ENCODE results near the gene ADPRM. TPM values are rescaled to one million over a fixed set of nuclear protein-coding genes. Genes with fewer than 3 reads are reported as not detected.

ADPRM gene
- total and polyA plus RNA-seq, 2 donors (not counting 3 experiments of a cell fraction or from before 2014, with no cell fraction given), result 7.4 to 7.6 TPM

- H3K79me2 ChIP-seq (ENCODE audit: control insufficient read depth, insufficient read depth, low read length), result no peaks in the 10 kb centered on the region
- no TSS peak for BruUV-seq (replicated peaks)
- H3K4me3 ChIP-seq (replicated peaks in 1 of 3; ENCODE audit: insufficient read depth in 1 of 3, low read depth in 1 of 3, low read length in 3 of 3), result no peak overlapping the region
- H3K9me1 ChIP-seq (replicated peaks; ENCODE audit: control insufficient read depth, extremely low read depth, insufficient read depth, low read length), result no peaks in the 10 kb centered on the region
- no peaks in the 10 kb centered on the region for H3K9me3 ChIP-seq (replicated peaks; ENCODE audit: control insufficient read depth, insufficient read depth, low read length)
- TF ChIP-seq GATA2 (IDR thresholded peaks at IDR 0.05; ENCODE audit: insufficient read depth, insufficient read length, low read depth, low read length) (no peak), JUN (IDR thresholded peaks at IDR 0.05; ENCODE audit: borderline replicate concordance, insufficient read depth, insufficient read length, low read depth) (no peak), MAX (IDR thresholded peaks at IDR 0.05; ENCODE audit: insufficient read depth, insufficient read length) (no peak), POLR2AphosphoS5 (IDR thresholded peaks at IDR 0.05; ENCODE audit: insufficient read depth, low read depth, low read length) (no peak), EZH2 (IDR thresholded peaks at IDR 0.05; ENCODE audit: borderline replicate concordance, low read depth, low read length, severe bottlenecking) (no peak), CTCF (IDR thresholded peaks at IDR 0.05; ENCODE audit: extremely low read depth in 1 of 2, insufficient read depth in 1 of 2, low read depth in 1 of 2, low read length in 2 of 2) (no peak), POLR2A (IDR thresholded peaks at IDR 0.05; ENCODE audit: low read depth, low read length) (no peak), MYC (IDR thresholded peaks at IDR 0.05; ENCODE audit: low read depth, low read length) (no peak), FOS (IDR thresholded peaks at IDR 0.05; ENCODE audit: borderline replicate concordance, insufficient read depth, low read length) (no peak)
- ChIA-PET CTCF (interaction anchor here (1.1 to 1.8 kb wide), 3 partner anchors 17 to 108 kb away, joined by 3 to 5 read pairs (median 4); no protein-coding TSS in a partner anchor), POLR2A (no interaction called here)
- DNase-seq (ENCODE audit: low read depth, low spot score) (no peak), FAIRE-seq (no peak)
- no peak overlapping the region for H2AFZ ChIP-seq (ENCODE audit: low read depth, low read length)
- H3K27ac ChIP-seq (ENCODE audit: insufficient read depth, low read depth, low read length), result no peak overlapping the region
- no peak overlapping the region for H3K9ac ChIP-seq (replicated peaks; ENCODE audit: extremely low read depth, insufficient read depth, low read length)
- no peaks in the 10 kb centered on the region for H3K27me3 ChIP-seq (ENCODE audit: control insufficient read depth in 2 of 2, insufficient read depth in 2 of 2, low read length in 2 of 2)
- H3K36me3 ChIP-seq (ENCODE audit: control insufficient read depth in 2 of 2, extremely low read depth in 1 of 2, insufficient read depth in 2 of 2, low read length in 2 of 2), result no peaks in the 10 kb centered on the region
- intact Hi-C loops (cut with micrococcal nuclease), result no loop called here
- dilution Hi-C loops (cut with MboI; ENCODE audit: extremely low pct_ligation_motif_present, low sequenced_read_pairs), result no loop called here
- no peak overlapping the region for H3K4me2 ChIP-seq (ENCODE audit: insufficient read depth, low read length)
- H4K20me1 ChIP-seq (replicated peaks; ENCODE audit: control insufficient read depth, extremely low read depth, insufficient read depth, low read length), result no peaks in the 10 kb centered on the region
- H3K4me1 ChIP-seq (ENCODE audit: control insufficient read depth, extremely low read depth, insufficient read depth, low read length), result no peaks in the 10 kb centered on the region
These were observed 57.6 kb downstream of the ADPRM start for GRCh38 chr17:10754861-10755591.

Measured in endothelial cell of umbilical vein (primary cell).